ENCODE data around the gene CASP8AP2.
"Not testable (repeated sequence)": the region's sequence is repeated elsewhere in the genome, so short reads cannot be mapped to it uniquely, and the experiment has no call there.

Gene CASP8AP2

DNA sequence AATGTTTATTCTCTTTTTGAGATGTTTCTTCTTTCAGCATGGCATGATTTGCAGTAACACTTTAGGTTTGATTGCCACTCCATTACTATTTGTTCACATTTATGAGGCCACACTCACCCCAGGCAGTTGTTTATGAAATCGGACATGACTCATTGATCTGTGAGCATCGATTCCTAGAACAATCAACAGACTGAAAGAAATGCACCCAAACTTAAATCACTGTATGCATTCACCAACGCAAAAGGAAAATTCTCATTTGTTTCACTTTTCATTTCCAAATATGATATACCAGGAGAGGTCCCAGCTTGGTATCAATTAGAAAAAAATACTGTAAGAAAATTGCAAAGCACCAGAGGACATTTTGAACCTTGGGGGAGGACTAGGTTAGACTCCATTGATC is 59.2 kb downstream of the CASP8AP2 start:
- no peak for DNase-seq (ENCODE audit: low read depth)

DNA sequence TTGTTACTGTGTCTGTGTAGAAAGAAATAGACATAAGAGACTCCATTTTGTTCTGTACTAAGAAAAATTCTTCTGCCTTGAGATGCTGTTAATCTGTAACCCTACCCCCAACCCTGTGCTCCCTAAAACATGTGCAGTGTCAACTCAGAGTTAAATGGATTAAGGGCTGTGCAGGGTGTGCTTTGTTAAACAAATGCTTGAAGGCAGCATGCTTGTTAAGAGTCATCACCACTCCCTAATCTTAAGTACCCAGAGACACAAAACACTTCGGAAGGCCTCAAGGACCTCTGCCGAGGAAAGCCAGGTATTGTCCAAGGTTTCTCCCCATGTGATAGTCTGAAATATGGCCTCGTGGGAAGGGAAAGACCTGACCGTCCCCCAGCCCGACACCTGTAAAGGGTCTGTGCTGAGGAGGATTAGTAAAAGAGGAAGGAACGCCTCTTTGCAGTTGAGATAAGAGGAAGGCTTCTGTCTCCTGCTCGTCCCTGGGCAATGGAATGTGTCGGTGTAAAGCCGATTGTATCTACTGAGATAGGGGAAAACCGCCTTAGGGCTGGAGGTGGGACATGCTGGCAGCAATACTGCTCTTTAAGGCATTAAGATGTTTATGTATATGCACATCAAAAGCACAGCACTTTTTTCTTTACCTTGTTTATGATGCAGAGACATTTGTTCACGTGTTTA is 61.3 kb downstream of the CASP8AP2 start:
- not testable (repeated sequence) for DNase-seq (ENCODE audit: low read depth)

DNA sequence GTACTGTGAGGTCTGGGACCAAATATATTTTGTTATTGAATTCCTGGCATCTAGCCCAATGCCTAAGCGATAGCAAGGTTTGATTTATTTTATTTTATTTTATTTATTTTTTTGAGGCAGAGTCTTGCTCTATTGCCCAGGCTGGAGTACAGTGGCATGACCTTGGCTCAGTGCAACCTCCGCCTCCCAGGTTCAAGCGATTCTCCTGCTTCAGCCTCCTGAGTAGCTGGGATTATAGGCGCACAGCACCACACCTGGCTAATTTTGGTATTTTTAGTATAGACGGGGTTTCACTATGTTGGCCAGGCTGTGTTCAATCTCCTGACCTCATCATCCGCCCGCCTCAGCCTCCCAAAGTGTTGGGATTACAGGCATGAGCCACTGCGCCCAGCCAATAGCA is 62.9 kb downstream of the CASP8AP2 start:
- not testable (repeated sequence) for DNase-seq (ENCODE audit: low read depth)

GRCh38 chr6:89894169-89894568 is 64.5 kb downstream of the CASP8AP2 start, which contains the start of gene GJA10:
Gene GJA10, plus strand, starts transcription at chr6:89894469. Its CDS starts 0 bp downstream, at chr6:89894469.
- no peak for DNase-seq (ENCODE audit: low read depth)

DNA sequence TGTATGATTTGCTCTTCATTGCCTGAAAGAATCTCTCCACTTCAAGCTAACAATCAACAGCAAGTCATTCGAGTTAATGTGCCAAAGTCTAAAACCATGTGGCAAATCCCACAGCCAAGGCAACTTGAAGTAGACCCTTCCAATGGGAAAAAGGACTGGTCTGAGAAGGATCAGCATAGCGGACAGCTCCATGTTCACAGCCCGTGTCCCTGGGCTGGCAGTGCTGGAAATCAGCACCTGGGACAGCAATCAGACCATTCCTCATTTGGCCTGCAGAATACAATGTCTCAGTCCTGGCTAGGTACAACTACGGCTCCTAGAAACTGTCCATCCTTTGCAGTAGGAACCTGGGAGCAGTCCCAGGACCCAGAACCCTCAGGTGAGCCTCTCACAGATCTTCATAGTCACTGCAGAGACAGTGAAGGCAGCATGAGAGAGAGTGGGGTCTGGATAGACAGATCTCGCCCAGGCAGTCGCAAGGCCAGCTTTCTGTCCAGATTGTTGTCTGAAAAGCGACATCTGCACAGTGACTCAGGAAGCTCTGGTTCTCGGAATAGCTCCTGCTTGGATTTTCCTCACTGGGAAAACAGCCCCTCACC is 65.7 kb downstream of the CASP8AP2 start:
- DNase-seq (ENCODE audit: low read depth): no peak

DNA sequence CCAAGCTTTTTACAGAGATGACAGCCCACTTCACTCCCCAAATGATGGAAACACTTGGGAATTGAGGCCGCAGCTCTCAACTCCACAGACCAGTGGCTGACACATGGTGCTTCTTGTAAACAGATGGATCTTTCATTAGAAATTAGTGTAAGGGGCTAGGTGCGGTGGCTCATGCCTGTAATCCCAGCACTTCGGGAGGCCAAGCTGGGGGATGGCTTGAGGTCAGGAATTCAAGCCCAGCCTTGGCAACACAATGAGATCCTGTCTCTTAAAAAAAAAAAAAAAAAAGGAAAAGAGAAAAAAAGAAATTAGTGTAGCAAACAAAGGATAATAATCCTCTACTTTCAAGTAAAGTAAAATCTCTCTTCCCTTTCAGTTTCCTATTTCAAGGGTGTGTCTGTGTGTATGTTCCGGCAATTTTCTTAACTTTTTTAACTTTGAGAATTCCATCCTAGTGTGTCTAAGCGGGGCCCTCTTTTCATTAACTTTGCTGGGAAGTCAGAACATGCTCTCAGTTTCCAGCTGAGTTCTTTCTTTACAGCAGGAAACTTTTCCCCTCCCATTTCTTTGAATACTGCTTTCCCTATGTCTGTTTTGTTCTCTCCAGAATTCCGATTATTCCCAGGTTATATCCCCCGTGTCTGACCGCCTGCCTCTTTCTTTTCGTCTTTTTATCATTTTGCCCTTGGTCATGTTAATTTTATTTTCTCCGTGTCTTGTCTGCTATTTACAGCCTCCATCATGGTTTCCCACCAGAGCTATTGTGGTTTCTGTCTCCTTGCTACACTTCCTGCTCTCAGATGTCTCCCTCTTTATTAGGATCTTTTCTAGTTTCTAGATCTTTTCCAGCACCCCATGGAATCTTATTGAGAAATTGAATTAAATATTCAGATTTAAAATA is 80.6 kb downstream of the CASP8AP2 start:
- not testable (repeated sequence) for DNase-seq (ENCODE audit: low read depth)

DNA sequence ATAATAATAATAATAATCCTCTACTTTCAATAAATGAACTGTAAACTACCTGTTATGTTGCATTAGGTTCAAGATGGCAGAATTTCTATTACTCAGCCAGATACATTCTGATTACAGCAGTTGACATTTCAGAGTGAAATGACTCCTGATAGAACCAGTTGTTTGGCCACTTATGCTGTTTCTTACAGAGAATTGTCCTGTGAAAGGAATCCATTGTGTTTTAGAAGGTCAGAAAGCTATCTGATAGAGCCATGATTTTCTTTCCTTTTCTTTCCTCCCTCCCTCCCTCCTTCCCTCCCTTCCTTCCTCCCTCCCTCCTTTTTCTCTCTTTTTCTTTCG is 81.2 kb downstream of the CASP8AP2 start:
- no peak for DNase-seq (ENCODE audit: low read depth)

DNA sequence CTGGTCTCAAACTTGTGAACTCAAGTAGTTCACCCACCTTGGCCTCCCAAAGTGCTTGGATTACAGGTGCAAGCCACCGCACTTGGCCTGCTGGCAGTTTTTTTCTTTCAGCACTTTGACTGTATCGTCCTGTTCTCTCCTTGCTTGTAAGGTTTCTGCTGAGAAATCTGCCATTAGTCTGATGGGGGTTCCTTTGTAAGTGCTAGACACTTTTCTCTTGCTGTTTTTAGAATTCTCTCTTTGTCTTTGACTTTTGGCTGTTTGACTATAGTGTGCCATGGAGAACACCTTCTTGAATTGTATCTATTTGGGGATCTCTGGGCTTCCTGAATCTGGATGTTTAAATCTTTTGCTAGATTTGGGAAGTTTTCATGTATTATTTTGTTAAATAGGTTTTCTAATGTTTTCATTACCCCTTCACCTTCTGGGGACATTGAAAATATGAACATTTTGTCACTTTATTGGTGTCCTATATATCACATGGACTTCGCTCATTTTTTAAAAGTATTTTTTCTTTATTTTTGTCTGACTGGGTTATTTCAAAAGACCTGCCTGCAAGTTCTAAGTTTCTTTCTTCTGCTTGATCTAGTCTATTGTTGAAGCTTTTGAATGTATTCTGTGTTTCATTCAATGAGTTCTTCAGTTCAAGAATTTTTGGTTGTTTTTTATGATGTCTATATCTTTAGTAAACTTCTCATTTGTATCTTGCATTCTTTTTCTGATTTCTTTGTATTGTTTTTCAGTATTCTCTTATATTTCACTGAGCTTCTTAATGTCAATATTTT is 86.6 kb downstream of the CASP8AP2 start:
- no peak for DNase-seq (ENCODE audit: low read depth)

DNA sequence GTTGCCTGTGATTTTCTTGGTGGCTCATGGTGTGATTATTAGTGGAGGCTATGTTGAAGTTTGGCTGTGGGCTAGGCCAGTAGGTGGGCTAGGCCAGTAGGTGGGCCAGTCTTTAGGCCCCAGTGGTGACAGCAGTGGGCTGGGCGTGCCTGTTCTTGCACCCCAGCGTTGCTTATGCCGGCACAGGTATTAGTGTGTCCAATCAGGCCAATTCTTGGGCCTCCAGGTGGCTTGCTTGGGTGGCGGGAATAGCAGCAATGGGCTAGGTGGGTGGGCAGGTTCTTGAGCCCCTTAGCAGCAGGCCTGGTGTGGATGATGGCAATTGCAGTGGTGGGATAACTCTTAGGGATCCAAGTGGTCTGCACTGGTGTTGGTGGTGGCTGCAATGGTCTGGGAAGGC is 87.5 kb downstream of the CASP8AP2 start:
- DNase-seq (ENCODE audit: low read depth): no peak

GRCh38 chr6:89917801-89918366 is 88.2 kb downstream of the CASP8AP2 start:
- no peak for DNase-seq (ENCODE audit: low read depth)
